Ecto neural progenitor cell (in vitro differentiated cells): ENCODE data around the gene KLF18.
A peak's percentile ranks its signal among the peaks of the same experiment; 100 is the strongest.
"Not testable (repeated sequence)": the region's sequence is repeated elsewhere in the genome, so short reads cannot be mapped to it uniquely, and the experiment has no call there.

Source experiments
- DNase-seq: peaks from one replicate; pipeline ENCODE4 v3.0.0-alpha.2; 2018; ENCODE audit warnings: low spot score

KLF18 gene

DNA sequence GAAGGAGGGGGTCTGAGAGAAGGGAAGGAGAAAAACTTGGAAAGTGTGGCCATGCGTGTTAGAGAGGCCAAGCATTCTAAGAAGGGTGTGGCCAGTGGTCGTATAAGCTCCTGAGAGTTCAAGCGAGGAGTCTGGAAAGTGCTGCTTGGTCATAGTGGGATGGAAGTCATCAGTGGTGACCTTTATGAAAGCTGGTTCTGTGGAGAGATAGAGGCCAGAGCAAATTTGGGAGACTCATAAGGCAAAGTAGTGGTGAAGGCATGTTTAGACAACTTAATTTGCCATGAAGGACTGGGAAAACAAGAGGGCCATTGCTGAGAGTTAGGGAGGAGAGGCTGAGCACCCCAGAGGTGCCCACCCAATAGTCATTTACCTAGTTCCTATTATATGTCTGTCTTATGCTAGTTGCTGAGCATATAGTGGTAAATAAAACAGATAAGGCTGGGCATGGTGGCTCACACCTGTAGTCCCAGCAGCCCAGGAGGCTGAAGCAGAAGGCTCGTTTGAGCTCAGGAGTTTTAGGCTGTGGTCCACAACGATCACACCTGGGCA, 21.0 kb downstream of the KLF18 start:
- DNase-seq: no peak

DNA sequence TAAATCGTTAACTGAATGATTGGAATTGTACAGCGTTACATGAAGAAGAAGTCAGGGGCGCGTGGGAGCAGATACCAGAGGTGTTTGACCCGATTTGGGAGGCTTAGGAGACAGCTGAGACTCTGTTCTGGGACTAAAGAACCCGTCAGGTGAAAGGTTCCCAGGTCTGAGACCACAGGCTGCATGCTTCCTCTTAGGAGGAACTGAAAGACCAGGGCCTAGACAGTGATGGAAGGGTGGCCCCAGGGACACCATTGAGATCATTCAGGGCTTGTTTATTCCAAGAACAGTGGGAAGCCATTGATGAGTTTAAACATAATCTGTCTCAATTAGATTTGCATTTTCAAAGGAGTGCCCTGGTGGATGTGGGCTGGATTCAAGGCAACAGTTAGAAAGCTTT, 21.9 kb downstream of the KLF18 start:
- DNase-seq: no peak

DNA sequence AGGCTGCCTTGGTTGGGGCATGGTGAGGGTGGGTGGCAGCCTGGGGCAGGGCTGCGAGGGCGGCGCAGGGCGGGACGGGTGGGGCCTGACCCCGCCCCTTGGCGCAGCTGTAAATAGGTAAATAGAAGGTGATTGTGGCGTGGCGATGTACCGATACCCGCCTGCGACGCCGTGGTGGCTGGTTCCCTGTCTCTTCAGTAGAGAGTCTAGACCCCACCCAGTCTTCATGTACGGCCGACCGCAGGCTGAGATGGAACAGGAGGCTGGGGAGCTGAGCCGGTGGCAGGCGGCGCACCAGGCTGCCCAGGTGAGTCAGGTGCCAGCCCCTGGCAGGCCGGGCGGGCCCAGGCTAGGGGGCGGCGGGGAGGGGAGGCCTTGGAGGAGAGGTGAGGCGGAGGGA, 22.7 kb downstream of the KLF18 start, which contains the start of gene KLF17:
Gene KLF17, plus strand, starts transcription at position 140 of the 400 bp plus-strand sequence. Its CDS starts 87 bp downstream, at position 227.
- DNase-seq: no peak

DNA sequence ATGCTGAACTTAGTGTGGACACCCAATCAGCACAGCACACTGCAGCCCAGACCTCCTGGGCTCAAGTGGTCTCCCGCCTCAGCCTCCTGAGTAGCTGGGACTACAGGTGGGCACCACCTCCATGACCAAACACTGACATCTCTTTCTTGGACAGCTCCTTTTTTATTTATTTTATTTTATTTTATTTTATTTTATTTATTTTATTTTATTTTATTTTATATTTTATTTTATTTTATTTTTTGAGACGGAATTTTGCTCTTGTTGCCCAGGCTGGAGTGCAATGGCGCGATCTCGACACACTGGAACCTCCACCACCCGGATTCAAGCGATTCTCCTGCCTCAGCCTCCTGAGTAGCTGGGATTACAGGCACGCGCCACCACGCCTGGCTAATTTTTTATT, 24.2 kb downstream of the KLF18 start:
- DNase-seq: not testable (repeated sequence)

DNA sequence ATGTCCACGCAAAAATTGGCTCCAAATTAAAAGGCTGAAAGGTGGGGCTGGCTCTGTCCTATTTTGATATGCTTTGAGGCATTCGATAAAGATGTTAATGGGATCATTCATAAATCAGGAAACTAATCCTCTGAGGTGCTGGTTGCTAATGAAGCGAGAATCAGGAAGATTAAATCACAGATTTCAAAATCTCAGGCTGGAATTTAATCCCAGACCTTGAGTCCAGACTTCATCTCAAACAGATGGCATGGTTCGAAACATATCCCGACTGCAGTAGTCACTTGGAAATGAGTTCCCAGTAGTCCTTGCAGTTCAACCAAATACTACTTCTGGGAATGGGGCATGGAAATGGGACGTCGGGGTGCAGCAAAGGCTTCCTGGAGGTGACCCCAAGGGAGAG, 27.3 kb downstream of the KLF18 start:
- DNase-seq: no peak

DNA sequence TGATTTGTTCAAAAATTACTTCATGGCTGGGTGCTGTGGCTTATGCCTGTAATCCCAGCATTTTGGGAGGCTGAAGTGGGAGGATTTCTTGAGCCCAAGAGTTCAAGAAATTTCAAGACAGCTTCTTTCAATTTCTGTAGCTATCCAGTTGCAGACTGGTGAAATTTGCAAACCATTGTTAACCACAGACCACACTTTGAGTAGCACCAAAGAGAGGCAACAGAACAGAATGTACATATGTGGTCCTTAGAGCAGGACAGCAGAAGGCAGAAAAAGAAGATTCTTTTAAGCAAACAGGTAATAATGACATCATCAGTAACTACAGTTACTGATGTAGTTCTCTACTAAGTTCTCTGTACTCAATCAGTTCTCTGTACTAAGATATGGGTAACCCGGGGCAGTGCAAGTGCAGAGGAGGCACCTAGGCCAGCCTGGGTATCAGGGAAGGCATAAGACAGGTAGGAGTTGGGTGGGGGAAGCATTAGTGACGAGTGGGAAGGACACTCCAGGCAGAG, 28.3 kb downstream of the KLF18 start:
- no peak for DNase-seq

DNA sequence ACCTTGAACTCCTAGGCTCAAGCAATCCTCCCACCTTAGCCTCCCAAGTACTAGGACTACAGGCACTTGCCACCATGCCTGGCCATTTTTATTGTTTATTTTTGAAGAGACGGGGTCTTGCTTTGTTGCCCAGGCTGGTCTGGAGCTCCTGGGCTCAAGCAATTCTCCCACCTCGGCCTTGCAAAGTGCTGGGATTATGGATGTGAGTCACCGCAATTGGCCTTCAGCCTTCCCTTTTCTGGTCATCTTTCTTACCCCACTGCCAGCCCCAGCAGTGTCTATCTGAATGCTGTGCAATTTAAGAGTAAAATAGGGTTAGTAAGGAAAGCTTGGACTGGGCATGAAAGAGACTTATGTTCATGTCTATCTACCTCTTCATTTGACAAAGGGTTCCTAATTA, 28.9 kb downstream of the KLF18 start:
- no peak for DNase-seq

DNA sequence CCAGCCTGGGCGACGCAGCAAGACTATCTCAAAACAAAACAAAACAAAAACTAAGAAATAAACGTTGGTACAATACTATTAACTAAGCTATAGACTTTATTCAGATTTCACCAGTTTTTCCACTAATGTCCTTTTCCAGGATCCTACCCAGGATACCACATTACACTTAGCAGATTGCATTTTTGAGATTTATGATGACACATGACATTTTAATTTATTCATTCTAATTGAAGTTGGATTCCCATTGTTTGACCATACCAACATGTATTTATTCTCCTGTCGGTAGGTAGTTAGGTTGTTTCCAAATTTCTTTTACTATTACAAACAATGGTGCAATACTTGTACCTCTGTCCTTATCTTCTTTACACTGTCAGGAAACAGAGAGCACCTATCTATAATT, 29.6 kb downstream of the KLF18 start:
- no peak for DNase-seq

DNA sequence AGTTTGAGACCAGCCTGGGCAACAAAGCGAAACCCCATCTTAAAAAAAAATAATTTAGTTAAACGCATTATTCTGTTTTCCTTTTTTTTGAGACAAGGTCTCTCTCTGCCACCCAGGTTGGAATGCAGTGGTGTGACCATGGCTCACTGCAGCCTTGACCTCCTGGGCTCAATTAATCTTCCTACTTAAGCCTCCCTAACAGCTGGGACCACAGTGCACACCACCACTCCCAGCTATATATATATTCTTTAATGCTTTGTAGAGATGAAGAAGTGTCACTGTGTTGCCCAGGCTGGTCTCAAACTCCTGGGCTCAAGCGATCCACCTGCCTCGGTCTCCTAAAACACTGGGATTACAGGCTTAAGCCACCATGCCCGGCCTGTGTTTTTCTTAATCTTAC, 30.5 kb downstream of the KLF18 start:
- no peak for DNase-seq

DNA sequence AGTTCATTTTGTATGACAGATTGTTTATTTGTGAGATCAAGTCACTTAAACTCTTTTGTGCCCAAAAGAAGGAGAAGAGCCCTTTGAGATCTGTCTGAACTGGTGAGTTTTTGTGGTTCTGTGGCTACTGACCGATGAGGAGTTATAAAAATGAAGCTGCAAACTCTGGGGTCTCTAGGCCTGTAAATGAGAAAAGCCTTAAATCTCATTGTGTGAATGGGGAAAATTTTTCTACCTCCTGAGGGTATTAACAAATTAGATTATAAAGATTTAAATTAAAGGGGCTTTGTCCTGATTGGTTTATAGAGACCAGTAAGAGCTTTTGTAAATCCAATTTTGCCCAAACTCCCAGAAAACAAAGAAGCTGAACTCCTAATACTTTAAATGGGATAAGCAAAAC, 32.5 kb downstream of the KLF18 start:
- no peak for DNase-seq

DNA sequence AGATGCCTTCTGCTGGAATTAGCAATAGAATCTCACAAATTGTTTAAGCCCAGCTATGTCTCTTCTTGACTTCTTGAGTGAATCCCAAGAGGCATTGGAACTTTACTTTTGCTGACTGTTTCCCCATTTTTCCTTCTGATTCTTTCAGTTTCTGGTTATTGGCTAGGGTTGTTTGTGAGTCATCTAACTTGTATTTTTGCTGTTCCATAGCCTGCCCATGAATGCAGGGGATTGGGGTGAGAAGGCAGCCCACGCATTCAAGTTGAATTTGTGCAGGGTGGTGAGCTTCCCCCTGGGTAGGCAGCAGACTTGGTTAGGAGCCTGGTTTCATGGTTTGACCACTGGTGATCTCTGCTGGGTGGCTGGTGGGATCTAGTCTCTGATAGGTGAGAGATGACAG, 33.2 kb downstream of the KLF18 start:
- DNase-seq: no peak

DNA sequence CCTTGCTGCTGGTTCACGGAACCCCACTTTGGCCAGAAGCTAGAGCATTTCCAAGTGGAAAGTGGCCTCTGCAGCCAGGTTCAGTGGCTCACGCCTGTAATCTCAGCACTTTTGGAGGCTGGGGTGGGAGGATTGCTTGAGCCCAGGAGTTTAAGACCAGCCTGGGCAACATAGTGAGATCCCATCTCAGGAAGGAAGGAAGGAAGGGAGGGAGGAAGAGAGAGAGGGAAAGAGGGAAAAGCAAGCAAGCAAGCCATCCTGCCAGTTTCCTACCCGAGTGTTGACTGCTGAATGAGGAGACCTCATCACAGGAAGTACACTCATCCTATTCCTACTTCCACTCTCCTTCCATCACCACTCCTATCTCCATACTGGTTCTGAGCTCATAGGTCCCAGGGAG, 35.6 kb downstream of the KLF18 start:
- DNase-seq: no peak

DNA sequence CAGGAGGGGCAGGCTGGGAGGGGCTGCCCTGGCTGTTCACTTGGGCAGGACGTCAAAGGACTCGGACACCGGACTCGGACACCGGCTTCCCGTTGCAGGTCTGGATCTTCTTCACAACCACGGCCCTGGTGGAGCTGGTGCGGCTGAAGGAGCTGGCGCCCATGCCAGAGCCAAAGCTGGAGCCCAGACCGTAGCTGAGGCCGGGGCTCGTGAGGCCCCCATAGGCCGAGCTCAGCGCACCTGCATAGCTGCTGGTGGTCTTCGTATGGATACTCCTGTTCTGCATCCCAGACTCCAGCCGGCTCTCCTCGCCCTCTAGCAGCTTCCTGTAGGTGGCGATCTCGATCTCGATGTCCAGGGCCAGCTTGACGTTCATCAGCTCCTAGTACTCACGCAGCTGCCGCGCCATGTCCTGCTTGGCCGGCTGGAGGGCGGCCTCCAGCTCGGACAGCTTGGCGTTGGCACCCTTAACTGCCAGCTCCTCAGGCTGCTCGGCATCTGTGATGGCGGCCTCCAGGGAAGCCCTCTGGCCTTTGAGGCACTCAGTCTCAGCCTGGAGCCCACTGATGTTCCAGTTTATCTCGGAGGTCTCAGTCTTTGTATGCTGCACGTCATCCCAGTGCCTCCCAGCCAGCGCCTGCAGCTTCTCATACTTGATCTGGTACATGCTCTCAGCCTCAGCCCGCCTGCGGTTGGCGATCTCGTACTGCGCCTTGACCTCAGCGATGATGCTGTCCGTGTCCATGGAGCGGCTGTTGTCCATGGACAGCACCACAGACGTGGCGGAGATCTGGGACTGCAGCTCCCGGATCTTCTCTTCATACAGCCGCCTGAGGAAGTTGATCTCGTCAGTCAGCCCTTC, 37.9 kb downstream of the KLF18 start:
- DNase-seq: peak; percentile 79

DNA sequence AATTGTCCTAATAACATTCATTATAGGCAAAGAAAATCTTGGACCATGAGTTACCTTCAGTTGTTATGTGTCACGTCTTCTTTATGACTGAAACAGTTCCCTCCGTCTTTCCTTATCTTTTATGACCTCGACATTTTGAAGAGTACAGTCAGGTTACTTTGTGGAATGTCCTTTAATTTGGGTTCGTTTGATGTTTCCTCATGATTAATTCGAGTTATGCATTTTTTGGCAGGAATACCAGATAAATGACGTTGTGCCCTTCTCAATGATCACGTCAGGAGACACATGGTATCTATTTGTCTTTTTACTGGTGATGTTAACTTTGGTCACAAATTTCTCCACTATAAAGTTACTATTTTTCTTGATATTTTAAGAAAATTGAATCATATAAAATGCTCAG, 40.1 kb downstream of the KLF18 start:
- DNase-seq: no peak

DNA sequence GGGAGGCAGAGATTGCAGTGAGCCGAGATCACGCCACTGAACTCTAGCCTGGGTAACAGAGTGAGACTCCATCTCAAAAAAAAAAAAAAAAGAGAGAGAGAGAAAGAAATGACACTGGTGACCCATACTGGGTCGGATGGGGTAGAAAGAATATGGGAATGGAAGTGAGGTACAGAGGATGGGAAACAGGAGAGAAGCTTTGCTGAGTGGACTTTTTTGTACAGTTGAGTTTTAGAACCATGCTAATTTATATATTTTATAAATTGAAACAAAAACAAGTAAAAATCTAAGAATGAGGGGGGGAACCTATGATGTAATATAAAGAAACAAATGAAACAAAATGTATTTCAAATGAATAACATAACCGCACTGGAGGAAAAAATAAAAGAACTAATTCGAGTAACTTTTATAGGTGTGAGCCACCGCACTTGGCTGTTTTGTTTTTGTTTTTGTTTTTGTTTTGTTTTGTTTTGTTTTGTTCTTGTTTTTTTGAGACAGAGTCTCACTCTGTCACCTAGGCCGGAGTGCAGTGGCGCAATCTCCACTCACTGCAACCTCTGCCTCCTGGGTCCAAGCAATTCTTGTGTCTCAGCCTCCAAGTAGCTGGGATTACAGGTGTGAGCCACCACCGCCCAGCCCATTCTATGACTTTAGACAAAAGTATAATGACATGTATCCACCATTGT, 41.1 kb downstream of the KLF18 start:
- DNase-seq: no peak

DNA sequence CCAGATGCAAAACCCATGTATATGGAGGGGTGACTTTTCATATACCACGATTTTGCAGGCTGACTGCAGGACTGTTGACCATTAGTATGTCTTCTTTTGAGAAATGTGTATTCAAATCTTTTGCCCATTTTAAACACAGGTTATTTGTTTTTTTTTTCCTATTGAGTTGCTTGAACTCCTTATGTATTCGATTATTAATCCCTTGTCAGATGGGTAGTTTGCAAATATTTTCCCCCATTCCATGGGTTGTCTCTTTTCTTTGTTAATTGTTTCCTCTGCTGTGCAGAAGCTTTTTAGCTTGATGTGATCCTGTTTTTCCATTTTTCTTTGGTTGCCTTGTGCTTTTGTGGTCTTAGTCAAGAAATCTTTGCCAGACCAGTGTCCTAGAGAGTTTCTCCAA, 47.4 kb downstream of the KLF18 start:
- no peak for DNase-seq

DNA sequence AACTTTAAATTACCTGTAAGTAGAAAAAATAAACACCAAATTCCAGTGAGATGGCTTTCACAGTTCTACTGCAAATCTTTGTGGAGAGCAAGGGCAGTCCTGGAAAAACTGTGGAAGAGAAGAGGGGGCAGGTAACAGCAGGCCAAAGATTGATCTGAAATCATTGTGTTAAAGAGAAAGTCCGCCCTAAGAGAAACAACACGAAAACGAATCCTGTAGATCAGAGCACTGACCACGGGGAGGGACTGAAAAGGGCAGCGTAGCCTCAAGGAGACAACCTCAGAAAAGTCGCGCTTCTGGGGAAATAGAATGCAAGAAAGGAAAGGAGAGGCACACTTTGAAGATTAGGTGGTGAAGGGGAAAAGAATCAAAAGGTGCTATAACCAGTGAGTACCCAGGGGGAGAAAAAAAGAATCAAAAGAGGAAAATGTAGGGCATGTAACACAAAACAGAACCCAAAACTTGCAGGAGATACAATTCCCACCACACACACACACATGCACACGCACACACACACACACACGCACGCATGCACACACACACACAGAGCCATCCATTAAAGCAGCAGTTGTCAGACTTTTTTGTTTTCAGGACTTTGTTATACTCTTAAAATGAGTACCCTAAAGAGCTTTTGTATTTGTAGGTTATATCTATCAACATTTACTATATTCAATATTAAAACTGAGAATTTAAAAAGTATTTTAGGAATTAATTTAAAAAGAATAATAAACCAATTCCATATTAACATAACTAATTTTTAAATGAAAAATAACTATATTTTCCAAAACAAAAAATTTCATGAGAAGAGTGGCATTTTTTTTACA, 50.8 kb downstream of the KLF18 start:
- DNase-seq: no peak

DNA sequence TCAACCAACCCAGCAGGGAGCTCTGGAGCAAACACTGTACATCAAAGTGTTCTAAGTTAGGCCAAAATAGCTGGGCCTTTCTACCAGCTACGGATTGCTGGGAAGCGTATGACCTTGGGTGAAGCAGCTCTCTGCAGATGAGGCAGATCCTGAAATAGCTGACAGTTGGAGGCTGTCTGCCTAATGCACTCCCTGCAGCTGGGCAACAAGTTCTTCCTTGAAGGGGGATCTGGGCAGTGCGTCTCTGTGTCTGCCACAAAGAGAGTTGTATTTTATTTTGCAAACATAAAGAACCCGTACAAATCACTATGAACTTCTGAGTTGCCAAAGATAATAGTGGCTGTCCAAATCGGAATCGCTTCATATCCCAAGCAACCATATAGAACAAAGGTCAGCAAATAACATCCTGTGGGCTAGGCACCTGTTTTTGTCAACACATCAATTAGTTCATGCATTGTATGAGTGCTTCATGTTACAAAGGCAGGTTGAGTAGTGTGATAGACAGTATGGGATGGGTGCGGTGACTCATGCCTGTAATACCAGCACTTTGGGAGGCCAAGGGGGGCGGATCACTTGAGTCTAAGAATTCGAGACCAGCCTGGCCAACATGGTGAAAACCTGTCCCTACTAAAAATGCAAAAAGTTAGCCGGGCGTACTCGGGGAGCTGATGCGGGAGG, 51.9 kb downstream of the KLF18 start:
- DNase-seq: no peak
